Measurements from ENCODE around the gene IL16. TPM values are rescaled to one million over a fixed set of nuclear protein-coding genes. Genes with fewer than 3 reads are reported as not detected.

Gene IL16
- total RNA-seq, 1 experiment from 2014 or later: 0.81 TPM

DNA sequence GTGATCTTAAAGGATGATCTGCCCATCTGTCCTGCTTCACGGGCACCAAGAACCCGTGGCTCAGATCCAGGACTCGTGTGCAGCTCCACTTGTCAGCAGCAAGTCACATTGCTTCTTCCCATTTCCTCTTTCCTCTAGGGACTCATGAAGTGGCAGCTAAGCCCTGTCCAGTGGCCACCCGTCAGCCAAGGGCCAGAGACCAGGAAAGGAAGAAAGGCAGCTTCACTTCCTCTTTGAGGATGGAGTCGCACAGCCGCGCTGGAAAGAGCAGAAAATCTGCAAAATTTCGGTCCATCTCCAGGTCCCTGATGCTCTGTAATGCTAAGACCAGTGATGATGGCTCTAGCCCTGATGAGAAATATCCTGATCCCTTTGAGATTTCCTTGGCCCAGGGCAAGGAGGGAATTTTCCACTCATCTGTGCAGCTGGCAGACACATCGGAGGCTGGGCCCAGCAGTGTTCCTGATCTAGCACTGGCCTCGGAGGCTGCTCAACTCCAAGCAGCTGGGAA lies 28.5 kb downstream of the IL16 start:
- Histone ChIP-seq H3K27ac (ENCODE audit: low read depth, low read length) (no peak overlapping the region), H3K4me2 (ENCODE audit: low read length) (no peak overlapping the region), H2AFZ (ENCODE audit: low read depth, low read length, poor library complexity, severe bottlenecking) (no peak overlapping the region), H3K27me3 (ENCODE audit: insufficient read depth, low read length) (peaks cover 10% of the 10 kb centered on the region; the same call in 1 of the 2 replicates), H3K79me2 (ENCODE audit: insufficient read depth, low read length) (no peaks in the 10 kb centered on the region), H4K20me1 (ENCODE audit: insufficient read depth) (no peaks in the 10 kb centered on the region), H3K4me3 (replicated peaks in 1 of 2; ENCODE audit: low read depth in 1 of 2, low read length in 2 of 2) (no peak overlapping the region), H3K36me3 (ENCODE audit: control insufficient read depth in 1 of 2, insufficient read depth in 2 of 2, low read length in 2 of 2) (no peaks in the 10 kb centered on the region), H3K9ac (ENCODE audit: low read length) (no peak overlapping the region), H3K4me1 (ENCODE audit: control insufficient read depth in 1 of 2, insufficient read depth in 2 of 2, low read length in 2 of 2) (no peaks in the 10 kb centered on the region), H3K9me2 (ENCODE audit: insufficient read depth) (no peaks in the 10 kb centered on the region), H3K9me3 (ENCODE audit: control insufficient read depth in 1 of 2, insufficient read depth in 1 of 2, low read depth in 1 of 2, low read length in 2 of 2) (no peaks in the 10 kb centered on the region)
- TF ChIP-seq, protein P1, sequence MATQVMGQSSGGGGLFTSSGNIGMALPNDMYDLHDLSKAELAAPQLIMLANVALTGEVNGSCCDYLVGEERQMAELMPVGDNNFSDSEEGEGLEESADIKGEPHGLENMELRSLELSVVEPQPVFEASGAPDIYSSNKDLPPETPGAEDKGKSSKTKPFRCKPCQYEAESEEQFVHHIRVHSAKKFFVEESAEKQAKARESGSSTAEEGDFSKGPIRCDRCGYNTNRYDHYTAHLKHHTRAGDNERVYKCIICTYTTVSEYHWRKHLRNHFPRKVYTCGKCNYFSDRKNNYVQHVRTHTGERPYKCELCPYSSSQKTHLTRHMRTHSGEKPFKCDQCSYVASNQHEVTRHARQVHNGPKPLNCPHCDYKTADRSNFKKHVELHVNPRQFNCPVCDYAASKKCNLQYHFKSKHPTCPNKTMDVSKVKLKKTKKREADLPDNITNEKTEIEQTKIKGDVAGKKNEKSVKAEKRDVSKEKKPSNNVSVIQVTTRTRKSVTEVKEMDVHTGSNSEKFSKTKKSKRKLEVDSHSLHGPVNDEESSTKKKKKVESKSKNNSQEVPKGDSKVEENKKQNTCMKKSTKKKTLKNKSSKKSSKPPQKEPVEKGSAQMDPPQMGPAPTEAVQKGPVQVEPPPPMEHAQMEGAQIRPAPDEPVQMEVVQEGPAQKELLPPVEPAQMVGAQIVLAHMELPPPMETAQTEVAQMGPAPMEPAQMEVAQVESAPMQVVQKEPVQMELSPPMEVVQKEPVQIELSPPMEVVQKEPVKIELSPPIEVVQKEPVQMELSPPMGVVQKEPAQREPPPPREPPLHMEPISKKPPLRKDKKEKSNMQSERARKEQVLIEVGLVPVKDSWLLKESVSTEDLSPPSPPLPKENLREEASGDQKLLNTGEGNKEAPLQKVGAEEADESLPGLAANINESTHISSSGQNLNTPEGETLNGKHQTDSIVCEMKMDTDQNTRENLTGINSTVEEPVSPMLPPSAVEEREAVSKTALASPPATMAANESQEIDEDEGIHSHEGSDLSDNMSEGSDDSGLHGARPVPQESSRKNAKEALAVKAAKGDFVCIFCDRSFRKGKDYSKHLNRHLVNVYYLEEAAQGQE (IDR thresholded peaks at IDR 0.05; ENCODE audit: low read depth): no peak
- no peak for TF ChIP-seq YY1 (IDR thresholded peaks at IDR 0.05; ENCODE audit: extremely low read depth, insufficient replicate concordance, low read depth, low read length)
- TF ChIP-seq ELF1 (IDR thresholded peaks at IDR 0.05; ENCODE audit: borderline replicate concordance, low read depth): no peak
- TF ChIP-seq ZBTB33 (IDR thresholded peaks at IDR 0.05; ENCODE audit: extremely low read depth, insufficient replicate concordance, low read length): no peak
- TF ChIP-seq SP1 (IDR thresholded peaks at IDR 0.05; ENCODE audit: low read depth): no peak
- no peak for TF ChIP-seq EZH2phosphoT487 (IDR thresholded peaks at IDR 0.05; ENCODE audit: borderline replicate concordance)
- no peak for TF ChIP-seq TCF7L2 (IDR thresholded peaks at IDR 0.05; ENCODE audit: borderline replicate concordance, extremely low read depth, insufficient read depth, insufficient read length)
- no peak for TF ChIP-seq ZFX (IDR thresholded peaks at IDR 0.05)
- TF ChIP-seq POLR2A (IDR thresholded peaks at IDR 0.05; ENCODE audit: borderline replicate concordance, extremely low read depth, insufficient read depth, insufficient read length): no peak
- TF ChIP-seq CEBPB (IDR thresholded peaks at IDR 0.05; ENCODE audit: low read depth): no peak
- ChIA-PET RAD21 (ENCODE audit: low non-redundant PET in 1 of 2, low total read pairs in 2 of 2, uncharacterized antibody in 2 of 2, unreplicated experiment in 2 of 2) (no interaction called here), POLR2A (no interaction called here), CTCF (no interaction called here)
- ATAC-seq (no peak), DNase-seq (ENCODE audit: low read depth, low spot score) (no peak)
- BruUV-seq (replicated peaks): no TSS peak
- intact Hi-C loops (cut with micrococcal nuclease): no loop called here

Measured in HCT116 (cell line).